Adipose tissue (tissue), 3 donors: ENCODE data around the gene SPSB2. TPM values are rescaled to one million over a fixed set of nuclear protein-coding genes. Genes with fewer than 3 reads are reported as not detected.
A peak's percentile ranks its signal among the peaks of the same experiment; 100 is the strongest.
"Not testable (repeated sequence)": the region's sequence is repeated elsewhere in the genome, so short reads cannot be mapped to it uniquely, and the experiment has no call there.

Experiments
- H3K27ac ChIP-seq: one replicate; pipeline ENCODE4 v1.5.1; 2013; ENCODE audit warnings: low read depth, low read length
- WGBS, 3 donors: extraction: QIAGEN DNeasy Blood & Tissue Kit; methylation state at CpG; one replicate each; pipeline ENCODE4 v1.1.7; 2013; 5-methylcytosine and 5-hydroxymethylcytosine counted together
- polyA plus RNA-seq, 3 donors: library from polyadenylated mRNA; stranded (reverse); fragments of 200-250 nt; gene quantifications; one replicate each; pipeline ENCODE4 v1.2.3, GENCODE V29; 2013
- donor health status: healthy with polysubstance abuse.
- donor health status: Bipolar disorder and iron deficiency.
- donor health status: healthy.

Gene SPSB2
- polyA plus RNA-seq, 3 donors: 5.4 to 6.2 (median 5.6) TPM

DNA sequence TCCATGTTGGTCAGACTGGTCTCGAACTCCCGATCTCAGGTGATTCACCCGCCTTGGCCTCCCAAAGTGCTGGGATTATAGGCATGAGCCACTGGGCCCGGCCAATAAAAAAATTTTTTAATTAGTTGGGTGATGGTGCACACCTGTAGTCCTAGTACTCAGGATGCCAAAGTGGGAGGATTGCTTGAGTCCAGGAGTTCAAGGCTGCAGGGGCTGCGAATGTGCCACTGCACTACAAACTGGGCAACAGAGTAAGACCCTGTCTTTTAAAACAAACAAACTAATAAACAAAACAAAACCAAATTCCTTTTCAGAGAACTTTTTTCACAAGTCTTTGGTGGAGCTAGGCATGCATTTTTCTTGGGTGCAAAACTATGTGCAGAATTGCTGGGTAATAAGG is 10.1 kb upstream of the SPSB2 start:
- WGBS, 3 donors: 93 to 98% (median 97%) methylated on average over 5 of the region's 5 CpGs
- no peak overlapping the region for H3K27ac ChIP-seq

DNA sequence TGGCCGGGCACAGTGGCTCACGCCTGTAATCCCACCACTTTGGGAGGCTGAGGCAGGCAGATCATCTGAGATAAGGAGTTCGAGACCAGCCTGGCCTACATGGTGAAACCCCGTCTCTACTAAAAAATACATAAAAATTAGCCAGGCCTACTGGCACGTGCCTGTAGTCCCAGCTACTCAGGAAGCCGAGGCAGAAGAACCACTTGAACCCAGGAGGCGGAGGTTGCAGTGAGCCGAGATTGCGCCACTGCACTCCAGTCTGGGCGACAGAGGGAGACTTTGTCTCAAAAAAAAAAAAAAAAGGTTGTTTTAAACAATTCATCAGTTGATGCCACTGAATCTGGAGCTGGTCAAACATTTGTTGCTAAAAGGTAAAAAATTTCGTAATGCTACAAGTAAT is 6.7 kb upstream of the SPSB2 start:
- H3K27ac ChIP-seq: not testable (repeated sequence)
- WGBS, 3 donors: 73 to 92% (median 77%) methylated on average over 11 of the region's 11 CpGs

DNA sequence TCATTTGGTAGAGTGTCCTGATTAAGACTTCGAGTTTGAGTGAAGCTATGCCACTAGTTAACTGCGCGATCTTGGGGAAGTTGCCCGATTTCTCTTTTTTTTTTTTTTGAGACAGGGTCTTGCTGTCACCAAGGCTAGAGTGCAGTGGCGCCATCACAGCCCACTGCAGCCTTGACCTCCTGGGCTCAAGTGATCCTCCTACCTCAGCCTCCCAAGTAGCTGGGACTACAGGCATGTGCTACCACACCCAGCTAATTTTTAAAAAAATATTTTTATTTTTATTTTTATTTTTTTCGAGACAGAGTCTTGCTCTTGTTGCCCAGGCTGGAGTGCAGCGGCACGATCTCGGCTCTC is 889 bp upstream of the SPSB2 start:
- 43 to 49% (median 44%) methylated on average over 9 of the region's 9 CpGs for WGBS, 3 donors
- not testable (repeated sequence) for H3K27ac ChIP-seq

DNA sequence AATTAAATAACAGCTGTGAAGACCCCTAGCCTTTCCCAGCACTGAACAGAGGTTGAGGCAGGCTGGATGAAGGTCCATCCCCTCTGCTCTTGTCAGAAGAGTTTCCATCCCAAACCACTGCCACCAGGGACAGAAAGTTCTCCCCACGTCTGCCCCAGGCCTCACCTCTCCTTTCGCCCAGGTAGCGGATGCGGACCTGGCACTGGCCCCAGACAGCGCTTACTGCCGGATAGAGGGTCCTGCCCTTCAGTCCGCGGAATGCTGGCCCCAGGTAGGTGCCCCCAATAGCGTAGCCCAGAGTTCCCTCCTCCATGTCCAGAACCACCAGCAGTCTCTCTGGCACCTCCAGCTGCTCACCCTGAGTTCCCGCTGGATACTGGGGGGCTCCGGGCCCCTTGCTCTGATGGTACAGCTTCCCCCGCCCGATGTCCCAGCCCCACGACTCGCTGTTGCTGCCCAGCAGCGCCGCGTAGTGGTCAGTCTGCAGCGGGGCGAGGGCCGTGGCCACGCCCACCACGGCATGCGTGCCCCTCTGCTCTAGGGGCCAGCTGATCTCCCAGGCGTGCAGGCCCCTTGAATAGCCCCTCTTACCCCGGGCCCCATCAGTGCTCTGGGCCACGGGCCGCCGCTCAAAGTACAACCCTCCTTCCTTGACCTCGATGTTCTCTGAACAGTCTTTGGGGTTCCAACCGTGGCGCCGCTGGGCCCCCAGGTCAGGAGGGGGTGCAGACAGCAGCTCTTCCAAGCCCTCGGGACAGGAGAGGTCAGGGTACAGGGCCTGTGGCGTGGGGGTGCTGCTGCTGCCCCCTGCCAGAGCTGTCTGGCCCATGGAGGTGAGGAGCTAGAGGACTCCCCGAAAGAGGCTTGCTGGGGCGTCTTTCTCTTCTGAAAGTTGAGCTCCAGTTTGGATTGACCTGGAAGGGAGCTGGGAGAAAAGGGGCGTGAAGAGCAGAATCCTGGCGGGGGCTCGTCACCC is 742 bp downstream of the SPSB2 start:
- H3K27ac ChIP-seq: no peak overlapping the region
- 1 to 2% (median 2%) methylated on average over 38 to 40 of the region's 40 CpGs for WGBS, 3 donors

DNA sequence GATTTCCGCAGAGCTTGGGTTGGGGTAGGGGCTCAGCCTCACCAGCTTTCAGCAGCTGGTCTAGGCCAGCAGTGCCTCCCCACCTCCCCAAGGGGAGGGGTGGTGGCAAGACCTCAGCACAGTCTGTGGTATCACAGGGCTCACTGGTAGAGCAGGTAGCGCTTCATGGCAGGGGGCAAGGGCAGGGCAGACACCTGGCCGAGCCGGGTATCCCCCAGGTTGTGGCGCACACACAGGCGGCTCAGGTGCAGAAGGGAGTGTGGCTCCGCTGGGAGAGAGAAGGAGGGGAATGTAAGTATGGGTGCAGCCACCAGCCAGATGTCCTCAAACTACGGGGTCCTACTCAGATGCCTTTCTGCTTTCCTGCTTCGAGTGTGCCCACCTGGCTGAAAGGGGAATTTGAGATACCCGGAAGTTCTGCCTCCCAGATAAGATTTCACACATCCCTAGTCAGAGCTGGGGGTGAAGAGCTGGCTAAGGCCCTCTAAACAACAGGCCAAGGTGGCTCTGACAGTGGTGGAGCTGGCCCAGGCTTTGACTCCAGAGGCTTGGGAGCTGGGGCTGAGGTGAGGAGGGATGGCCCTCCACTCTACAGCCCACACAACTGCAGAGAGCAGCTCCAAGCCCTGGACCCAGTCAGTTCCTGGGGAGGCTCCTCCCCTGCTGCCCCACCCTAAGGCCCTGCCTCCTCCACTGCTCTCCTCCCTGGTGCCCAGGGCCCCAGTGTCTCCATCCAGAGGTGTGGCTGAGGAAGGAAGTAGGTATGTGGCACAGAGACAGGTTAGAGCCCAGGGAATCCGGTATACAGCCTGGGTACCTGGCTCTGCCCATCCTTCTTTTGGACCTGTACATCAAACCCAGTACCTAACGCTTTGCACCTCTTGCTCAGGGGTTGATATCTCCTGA is 1.8 kb downstream of the SPSB2 start:
- 74 to 79% (median 75%) methylated on average over 12 of the region's 12 CpGs for WGBS, 3 donors
- peak overlapping the region; percentile 32 for H3K27ac ChIP-seq

DNA sequence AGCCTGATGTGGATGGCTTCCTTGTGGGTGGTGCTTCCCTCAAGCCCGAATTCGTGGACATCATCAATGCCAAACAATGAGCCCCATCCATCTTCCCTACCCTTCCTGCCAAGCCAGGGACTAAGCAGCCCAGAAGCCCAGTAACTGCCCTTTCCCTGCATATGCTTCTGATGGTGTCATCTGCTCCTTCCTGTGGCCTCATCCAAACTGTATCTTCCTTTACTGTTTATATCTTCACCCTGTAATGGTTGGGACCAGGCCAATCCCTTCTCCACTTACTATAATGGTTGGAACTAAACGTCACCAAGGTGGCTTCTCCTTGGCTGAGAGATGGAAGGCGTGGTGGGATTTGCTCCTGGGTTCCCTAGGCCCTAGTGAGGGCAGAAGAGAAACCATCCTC is 2.8 kb downstream of the SPSB2 start:
- not testable (repeated sequence) for H3K27ac ChIP-seq
- 39 to 69% (median 67%) methylated on average over 4 of the region's 4 CpGs for WGBS, 3 donors

DNA sequence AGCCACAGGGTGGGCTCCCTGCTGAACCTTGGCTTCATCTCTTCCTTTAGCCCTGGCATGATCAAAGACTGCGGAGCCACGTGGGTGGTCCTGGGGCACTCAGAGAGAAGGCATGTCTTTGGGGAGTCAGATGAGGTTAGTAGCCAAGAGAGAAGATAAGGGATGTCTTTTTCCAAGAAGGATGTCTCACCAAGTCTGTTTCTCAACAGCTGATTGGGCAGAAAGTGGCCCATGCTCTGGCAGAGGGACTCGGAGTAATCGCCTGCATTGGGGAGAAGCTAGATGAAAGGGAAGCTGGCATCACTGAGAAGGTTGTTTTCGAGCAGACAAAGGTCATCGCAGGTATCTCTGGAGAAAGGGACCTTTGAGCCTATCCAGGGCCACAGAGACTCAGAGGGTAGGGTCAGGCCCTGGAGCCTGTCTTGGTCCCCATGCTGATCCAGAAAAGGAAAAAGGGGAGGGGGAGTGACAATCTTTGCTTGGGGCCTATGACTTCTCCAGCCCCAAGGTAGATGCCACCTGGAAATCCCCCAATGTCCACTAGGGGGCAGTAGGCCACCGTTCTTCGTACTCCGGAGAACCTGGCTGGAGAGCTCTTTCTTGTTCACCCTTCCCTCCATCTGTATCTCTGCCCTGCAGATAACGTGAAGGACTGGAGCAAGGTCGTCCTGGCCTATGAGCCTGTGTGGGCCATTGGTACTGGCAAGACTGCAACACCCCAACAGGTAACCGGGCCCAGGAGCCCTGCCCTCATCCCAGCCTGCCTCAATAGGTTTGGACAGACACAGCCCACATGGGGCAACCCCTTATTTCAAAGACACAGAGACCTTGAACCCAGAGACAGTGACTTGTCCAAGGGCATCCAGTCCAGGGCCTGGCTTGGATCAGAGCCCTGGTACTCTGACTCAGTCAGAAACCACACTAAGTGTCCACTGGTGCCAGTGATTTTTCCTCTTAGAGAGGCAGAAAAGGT is 3.8 kb downstream of the SPSB2 start:
- WGBS, 3 donors: 30 to 39% (median 35%) methylated on average over 12 of the region's 12 CpGs
- no peak overlapping the region for H3K27ac ChIP-seq

DNA sequence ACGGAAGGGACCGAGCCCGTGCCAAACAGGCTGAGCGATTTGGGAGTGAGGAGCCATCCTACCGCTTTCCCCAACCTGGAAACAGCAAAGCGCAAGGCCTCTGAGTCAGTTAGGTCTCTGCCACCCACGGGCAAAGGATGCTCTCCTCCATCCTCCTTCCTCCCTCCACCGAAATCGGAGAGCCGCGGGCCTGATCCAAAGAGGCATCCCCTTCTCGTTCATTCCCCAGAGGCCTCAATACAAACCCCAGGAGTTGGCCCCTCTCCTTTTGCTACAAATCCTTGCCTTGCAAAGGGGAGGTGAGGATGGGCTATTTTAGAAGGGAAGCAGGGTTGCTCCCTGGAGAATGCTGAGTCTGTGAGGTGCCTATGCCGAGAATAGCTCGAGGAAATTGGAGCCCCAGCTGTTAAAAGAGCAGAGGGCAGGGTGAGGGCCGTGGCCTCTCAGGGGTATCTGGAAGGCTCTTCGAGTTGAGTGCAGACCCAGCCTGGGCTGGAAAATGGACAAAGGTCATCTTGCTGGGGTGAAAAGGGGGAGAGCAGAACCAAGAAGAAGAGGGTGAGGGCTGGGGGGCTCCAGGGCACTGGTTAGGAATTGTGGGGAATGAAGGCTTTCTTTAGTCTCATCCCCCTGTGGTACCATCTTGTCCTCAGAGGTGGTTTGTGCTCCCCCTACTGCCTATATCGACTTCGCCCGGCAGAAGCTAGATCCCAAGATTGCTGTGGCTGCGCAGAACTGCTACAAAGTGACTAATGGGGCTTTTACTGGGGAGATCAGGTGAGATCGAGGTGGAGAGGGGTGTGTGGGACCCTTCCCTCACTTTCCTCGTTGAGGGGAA is 4.7 kb downstream of the SPSB2 start:
- no peak overlapping the region for H3K27ac ChIP-seq
- 10 to 13% (median 11%) methylated on average over 22 of the region's 22 CpGs for WGBS, 3 donors

DNA sequence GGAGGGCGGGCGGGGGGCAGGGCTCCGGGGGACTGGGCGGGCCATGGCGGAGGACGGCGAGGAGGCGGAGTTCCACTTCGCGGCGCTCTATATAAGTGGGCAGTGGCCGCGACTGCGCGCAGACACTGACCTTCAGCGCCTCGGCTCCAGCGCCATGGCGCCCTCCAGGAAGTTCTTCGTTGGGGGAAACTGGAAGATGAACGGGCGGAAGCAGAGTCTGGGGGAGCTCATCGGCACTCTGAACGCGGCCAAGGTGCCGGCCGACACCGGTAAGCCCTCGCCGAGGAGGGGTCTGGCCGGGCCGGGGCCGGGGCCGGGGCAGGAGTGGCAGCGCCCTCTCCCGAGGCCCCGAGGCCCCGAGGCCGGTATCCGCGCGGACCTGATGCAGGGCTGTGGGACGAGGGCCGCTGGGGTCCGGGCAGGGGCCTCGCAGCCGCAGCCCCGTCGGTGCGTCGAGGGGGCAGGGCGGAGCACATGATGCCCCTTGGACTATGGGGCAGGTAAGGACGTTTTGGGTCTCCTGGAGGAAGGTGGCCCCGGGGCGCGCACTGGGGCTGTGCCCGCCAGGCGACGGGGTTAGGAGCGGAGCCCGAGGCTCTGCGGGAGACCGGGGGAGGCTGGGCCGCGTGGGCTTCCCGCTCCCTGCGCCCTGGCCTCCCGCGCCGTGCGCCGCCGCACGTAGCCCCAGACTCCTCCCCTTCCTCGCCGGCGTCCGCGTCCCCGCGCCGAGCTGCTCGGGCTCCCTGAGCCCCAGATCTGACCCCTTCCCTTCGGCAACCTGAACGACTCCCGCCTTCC is 5.5 kb downstream of the SPSB2 start, which contains the start of gene TPI1:
Gene TPI1, plus strand, starts transcription at position 119 of the 798 bp plus-strand sequence. Its CDS starts 36 bp downstream, at position 155.
- WGBS, 3 donors: 0 to 1% (median 0%) methylated on average over 61 to 86 of the region's 86 CpGs

DNA sequence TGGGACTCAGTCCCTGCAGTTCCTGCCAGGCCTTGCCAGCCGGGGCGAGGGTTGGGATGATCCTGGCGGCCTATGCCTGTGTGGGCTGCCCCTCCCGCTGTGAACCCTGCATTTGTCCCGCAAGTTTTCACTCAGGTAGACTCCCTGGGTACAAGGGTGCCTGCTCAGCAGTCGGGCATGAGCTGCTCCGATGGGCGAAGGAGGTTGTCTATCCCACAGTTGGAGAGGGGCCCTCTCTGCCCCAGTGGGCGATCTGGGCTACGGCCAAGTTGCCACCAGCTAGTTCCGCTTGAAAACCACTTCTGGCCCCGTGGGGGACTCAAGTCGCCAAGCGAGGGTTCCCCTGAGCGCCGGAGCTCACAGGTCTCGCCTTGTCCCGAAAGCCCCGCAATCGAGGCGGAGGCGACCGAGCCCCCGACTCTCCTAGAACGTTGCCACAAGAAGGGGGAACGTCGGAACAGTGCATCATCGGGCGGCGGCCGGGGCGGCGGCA is 6.1 kb downstream of the SPSB2 start:
- WGBS, 3 donors: 2% methylated on average over 32 to 33 of the region's 33 CpGs
- H3K27ac ChIP-seq: no peak overlapping the region

More for the DNA sequence above, 5.5 kb downstream of the SPSB2 start, which contains the start of gene TPI1:
- no peak within 1 kb of the TSS for H3K27ac ChIP-seq

DNA sequence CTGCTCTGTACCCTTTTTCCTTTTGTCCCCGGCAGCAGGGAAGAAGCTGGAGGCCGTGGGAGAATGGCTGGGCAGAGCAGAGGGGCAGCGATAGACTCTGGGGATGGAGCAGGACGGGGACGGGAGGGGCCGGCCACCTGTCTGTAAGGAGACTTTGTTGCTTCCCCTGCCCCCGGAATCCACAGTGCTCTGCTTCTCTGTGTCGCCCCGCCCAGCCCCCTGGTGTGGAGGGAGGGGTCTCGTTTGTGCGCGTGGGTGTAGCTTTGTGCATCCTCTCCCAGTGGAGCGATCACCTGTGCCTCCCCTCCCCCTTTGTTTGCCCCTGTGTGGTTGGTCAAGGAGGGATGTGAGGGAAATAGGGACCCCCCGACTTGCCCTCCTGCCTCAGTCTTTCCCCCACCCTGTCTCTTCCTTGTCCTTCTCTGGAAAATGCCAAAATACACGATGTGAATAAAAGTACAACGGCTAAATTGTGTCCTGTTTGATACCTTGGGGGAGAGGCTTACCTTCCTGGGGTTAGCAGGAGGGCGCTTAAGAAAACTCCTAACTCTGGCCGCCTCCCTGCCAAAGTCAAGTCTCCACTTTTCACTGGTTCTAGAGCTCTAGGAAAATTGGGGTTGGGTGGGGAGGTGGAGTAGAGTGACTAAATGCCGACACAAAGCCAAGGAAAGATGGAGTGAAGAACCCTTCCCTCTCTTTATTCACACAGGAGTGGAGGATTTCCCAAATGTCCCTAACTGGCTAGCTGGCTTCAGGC is 6.8 kb downstream of the SPSB2 start:
- 71 to 82% (median 80%) methylated on average over 18 to 19 of the region's 19 CpGs for WGBS, 3 donors

DNA sequence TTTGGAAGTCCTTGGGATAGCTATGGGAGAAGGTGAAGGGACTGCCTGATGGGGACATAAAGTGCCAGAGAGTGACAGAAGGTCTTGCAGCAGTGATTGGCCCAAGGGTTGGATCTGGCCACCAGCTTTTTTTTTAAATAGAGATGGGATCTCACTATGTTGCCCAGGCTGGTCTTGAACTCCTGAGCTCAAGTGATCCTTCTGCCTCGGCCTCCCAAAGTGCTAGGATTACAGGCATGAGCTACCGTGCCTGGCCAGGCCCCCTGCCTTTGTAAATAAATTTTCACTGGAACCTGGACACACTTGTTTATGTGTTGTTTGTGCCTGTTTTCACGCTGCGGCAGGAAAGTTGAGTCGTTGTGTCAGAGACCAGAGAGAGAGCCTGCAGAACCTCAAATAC is 7.8 kb downstream of the SPSB2 start:
- 88 to 93% (median 91%) methylated on average over 5 of the region's 5 CpGs for WGBS, 3 donors

More for the DNA sequence above, 6.8 kb downstream of the SPSB2 start:
- H3K27ac ChIP-seq: no peak overlapping the region

DNA sequence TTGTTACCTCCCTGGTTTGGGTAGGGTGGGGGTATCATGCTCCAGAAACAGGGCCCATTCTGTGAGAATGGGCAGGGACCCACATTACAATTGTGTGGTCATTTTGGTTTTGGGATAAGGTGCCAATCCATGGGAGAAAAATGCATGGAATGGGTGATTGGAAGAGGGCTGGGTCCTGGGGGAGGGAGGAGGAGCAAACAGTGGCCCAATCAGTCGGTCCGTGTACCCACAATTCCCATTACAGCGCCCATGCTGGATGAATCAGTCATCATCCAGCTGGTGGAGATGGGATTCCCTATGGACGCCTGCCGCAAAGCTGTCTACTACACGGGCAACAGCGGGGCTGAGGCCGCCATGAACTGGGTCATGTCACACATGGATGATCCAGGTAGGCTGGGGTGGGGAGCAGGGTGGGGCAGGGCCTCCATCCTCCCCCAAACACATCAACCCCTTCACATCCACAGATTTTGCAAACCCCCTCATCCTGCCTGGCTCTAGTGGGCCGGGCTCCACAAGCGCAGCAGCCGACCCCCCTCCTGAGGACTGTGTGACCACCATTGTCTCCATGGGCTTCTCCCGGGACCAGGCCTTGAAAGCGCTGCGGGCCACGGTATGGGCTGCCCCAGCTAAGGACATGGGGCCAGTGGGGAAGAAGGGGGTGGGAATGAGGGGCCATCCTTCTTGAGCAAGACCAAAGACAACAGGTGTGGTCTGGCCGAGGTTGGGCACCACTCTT is 9.3 kb downstream of the SPSB2 start:
- WGBS, 3 donors: 96 to 98% (median 96%) methylated on average over 15 to 16 of the region's 16 CpGs

More for the DNA sequence above, 7.8 kb downstream of the SPSB2 start:
- H3K27ac ChIP-seq: not testable (repeated sequence)

DNA sequence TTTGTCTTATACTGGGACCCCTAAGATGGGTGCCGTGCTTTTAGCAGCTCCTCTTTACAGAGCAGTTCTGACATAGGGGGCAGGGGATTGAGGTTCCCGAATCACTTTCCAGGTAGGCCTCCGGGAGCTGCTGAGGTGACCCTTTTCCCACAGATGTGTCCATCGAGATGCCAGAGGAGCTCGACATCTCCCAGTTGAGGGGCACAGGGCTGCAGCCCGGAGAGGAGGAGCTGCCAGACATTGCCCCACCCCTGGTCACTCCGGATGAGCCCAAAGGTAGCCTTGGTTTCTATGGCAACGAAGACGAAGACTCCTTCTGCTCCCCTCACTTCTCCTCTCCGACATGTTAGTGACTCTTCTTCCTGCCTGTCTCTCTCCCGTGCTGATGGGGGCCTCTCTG is 10.1 kb downstream of the SPSB2 start:
- WGBS, 3 donors: 91 to 94% (median 93%) methylated on average over 11 of the region's 11 CpGs
- H3K27ac ChIP-seq: no peak overlapping the region

More for the DNA sequence above, 9.3 kb downstream of the SPSB2 start:
- H3K27ac ChIP-seq: no peak overlapping the region

DNA sequence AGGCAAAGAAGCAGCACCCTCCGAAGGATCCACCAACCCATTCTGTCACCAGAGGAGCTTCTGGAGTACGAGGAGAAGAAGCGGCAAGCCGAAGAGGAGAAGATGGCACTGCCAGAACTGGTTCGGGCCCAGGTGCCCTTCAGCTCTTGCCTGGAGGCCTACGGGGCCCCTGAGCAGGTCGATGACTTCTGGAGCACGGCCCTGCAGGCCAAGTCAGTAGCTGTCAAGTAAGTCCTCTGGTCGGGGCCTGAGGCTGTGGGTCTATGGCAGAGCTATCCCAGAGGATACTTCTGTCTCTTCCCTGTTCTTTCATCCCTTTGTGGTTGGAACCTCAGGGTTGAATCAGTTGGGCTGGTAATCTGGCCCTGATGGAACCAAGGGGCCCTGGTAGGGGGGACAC is 11.7 kb downstream of the SPSB2 start:
- H3K27ac ChIP-seq: no peak overlapping the region
- WGBS, 3 donors: 94 to 96% (median 96%) methylated on average over 9 of the region's 9 CpGs
